ENCODE results near the gene SLC12A5. TPM values are rescaled to one million over a fixed set of nuclear protein-coding genes. Genes with fewer than 3 reads are reported as not detected.
"Not testable (repeated sequence)": the region's sequence is repeated elsewhere in the genome, so short reads cannot be mapped to it uniquely, and the experiment has no call there.

Gene SLC12A5
- total RNA-seq, 1 donor from 2014 or later, result 2.1 TPM

DNA sequence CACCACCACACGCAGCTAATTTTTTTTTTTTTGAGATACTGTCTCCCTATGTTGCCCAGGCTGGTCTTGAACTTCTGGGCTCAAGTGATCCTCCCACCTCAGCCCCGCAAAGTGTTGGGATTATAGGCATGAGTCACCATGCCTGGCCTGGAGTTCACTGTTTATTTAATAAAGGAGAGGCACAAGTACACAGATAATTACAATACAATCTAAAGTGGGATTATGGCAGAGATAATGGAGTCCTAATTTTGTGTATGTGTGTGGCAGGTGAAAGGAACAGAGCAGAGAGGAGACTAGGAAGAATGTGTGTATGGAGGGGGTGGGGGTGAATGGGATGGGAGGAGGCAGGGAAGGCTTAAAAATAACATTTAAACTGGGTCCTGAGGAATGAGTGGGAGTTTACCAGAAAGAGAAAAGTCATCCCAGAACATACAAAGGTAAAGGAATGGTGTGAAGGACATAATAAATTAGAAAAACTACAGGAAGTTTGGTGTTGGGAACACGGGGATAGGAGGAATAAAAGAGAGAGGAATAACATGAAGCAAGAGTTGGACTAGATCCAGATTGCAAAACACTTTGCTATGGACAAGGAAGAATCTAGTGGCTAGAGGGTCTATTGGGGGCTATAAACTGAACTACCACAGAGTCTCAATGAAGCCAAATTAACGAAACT lies 56.3 kb downstream of the SLC12A5 start:
- Mint-ChIP-seq H3K36me3 (ENCODE audit: low read depth) (no peaks in the 10 kb centered on the region), H3K9me3 (ENCODE audit: low read depth) (no peaks in the 10 kb centered on the region), H3K27ac (ENCODE audit: unreplicated experiment) (peak overlapping the region; percentile 29), H3K27me3 (ENCODE audit: low read depth) (no peaks in the 10 kb centered on the region), H3K4me3 (ENCODE audit: unreplicated experiment) (no peak overlapping the region), H3K4me1 (ENCODE audit: low read depth) (peaks cover 61% of the 10 kb centered on the region)
- DNase-seq (ENCODE audit: low spot score), result no peak
- TF ChIP-seq, protein P1, sequence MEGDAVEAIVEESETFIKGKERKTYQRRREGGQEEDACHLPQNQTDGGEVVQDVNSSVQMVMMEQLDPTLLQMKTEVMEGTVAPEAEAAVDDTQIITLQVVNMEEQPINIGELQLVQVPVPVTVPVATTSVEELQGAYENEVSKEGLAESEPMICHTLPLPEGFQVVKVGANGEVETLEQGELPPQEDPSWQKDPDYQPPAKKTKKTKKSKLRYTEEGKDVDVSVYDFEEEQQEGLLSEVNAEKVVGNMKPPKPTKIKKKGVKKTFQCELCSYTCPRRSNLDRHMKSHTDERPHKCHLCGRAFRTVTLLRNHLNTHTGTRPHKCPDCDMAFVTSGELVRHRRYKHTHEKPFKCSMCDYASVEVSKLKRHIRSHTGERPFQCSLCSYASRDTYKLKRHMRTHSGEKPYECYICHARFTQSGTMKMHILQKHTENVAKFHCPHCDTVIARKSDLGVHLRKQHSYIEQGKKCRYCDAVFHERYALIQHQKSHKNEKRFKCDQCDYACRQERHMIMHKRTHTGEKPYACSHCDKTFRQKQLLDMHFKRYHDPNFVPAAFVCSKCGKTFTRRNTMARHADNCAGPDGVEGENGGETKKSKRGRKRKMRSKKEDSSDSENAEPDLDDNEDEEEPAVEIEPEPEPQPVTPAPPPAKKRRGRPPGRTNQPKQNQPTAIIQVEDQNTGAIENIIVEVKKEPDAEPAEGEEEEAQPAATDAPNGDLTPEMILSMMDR (IDR thresholded peaks at IDR 0.05), result no peak

DNA sequence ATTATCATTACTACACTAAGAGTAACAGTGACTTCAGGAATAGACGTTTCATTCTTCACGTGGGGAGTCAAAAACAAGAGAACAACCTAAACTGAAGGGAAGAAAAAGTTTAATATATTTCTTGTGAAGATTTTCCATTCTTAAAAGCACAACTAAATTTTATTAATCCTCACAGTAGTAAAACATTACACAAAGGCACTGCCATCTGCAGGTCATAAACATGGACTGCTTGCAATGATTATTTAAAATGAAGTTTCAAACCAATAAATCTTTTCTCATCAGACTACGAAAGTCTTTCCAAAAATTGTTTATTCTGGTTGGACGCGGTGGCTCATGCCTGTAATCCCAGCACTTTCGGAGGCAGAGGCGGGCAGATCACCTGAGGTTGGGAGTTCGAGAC lies 58.1 kb downstream of the SLC12A5 start:
- peaks cover 60% of the 10 kb centered on the region for H3K4me1 Mint-ChIP-seq (ENCODE audit: low read depth)

DNA sequence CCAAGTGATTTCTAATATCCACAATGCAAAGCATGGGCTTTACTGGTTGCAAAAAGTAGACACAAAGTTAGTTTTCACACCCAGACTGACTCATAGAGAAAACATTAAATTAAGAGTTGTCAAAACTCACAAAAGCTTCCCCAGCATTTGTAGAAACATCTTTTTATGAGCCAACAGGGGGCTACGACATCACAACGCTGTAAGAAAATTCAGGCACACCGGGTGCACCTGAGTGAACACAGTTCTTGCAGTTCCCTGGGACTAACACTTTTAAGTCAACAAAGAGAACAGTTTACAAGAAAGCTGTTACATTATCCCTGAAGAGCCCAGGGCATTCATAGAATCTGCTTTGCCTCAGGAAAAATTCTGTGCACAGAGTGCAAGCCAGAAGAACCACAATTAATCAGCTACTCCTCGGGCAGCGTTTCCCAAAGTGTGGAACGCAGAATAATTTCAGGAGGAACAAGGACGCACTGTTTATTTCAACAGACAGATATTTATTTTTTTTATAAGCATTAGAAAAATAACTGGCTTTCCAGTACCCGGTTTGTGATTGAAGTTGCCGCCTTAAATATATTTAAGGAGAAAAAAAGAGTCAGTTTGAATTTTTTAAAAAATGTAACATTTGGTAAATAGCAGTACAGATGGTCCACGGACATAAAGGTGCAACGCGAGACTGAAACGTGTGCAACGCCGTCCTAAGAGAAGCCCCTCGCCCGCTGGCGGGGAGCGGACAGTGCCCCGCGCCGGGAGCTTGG lies 59.6 kb downstream of the SLC12A5 start:
- Mint-ChIP-seq H3K36me3 (ENCODE audit: low read depth) (no peaks in the 10 kb centered on the region), H3K9me3 (ENCODE audit: low read depth) (no peaks in the 10 kb centered on the region), H3K4me3 (ENCODE audit: unreplicated experiment) (peak overlapping the region; percentile 85), H3K27ac (ENCODE audit: unreplicated experiment) (peak overlapping the region; percentile 95), H3K27me3 (ENCODE audit: low read depth) (no peaks in the 10 kb centered on the region), H3K4me1 (ENCODE audit: low read depth) (peaks cover 56% of the 10 kb centered on the region)
- DNase-seq (ENCODE audit: low spot score), result no peak
- TF ChIP-seq, protein P1 (IDR thresholded peaks at IDR 0.05), result peak; percentile 37

More for the DNA sequence above, 58.1 kb downstream of the SLC12A5 start:
- DNase-seq (ENCODE audit: low spot score), result no peak
- peak overlapping the region; percentile 23 for H3K27ac Mint-ChIP-seq (ENCODE audit: unreplicated experiment)
- no peaks in the 10 kb centered on the region for H3K27me3 Mint-ChIP-seq (ENCODE audit: low read depth)
- no peak overlapping the region for H3K4me3 Mint-ChIP-seq (ENCODE audit: unreplicated experiment)
- no peaks in the 10 kb centered on the region for H3K36me3 Mint-ChIP-seq (ENCODE audit: low read depth)
- no peaks in the 10 kb centered on the region for H3K9me3 Mint-ChIP-seq (ENCODE audit: low read depth)
- TF ChIP-seq, protein P1 (IDR thresholded peaks at IDR 0.05), result peak; percentile 78

DNA sequence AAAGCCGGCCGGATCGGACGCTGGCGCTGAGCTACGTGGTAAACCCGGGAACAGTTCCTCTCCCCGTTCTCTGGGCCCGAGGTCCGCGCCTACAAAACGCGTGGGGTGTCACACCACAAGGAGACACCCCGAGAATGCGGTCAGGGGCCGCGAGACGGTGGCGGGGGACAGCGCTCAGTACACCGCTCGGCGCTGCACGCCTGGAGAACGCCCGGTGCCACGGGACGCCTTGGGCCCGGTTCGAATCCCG lies 60.1 kb downstream of the SLC12A5 start:
- peak overlapping the region; percentile 85 for H3K4me3 Mint-ChIP-seq (ENCODE audit: unreplicated experiment)
- no peak for DNase-seq (ENCODE audit: low spot score)
- TF ChIP-seq, protein P1 (IDR thresholded peaks at IDR 0.05), result no peak
- peak overlapping the region; percentile 95 for H3K27ac Mint-ChIP-seq (ENCODE audit: unreplicated experiment)
- H3K27me3 Mint-ChIP-seq (ENCODE audit: low read depth), result no peaks in the 10 kb centered on the region
- no peaks in the 10 kb centered on the region for H3K9me3 Mint-ChIP-seq (ENCODE audit: low read depth)
- no peaks in the 10 kb centered on the region for H3K36me3 Mint-ChIP-seq (ENCODE audit: low read depth)
- H3K4me1 Mint-ChIP-seq (ENCODE audit: low read depth), result peaks cover 54% of the 10 kb centered on the region

DNA sequence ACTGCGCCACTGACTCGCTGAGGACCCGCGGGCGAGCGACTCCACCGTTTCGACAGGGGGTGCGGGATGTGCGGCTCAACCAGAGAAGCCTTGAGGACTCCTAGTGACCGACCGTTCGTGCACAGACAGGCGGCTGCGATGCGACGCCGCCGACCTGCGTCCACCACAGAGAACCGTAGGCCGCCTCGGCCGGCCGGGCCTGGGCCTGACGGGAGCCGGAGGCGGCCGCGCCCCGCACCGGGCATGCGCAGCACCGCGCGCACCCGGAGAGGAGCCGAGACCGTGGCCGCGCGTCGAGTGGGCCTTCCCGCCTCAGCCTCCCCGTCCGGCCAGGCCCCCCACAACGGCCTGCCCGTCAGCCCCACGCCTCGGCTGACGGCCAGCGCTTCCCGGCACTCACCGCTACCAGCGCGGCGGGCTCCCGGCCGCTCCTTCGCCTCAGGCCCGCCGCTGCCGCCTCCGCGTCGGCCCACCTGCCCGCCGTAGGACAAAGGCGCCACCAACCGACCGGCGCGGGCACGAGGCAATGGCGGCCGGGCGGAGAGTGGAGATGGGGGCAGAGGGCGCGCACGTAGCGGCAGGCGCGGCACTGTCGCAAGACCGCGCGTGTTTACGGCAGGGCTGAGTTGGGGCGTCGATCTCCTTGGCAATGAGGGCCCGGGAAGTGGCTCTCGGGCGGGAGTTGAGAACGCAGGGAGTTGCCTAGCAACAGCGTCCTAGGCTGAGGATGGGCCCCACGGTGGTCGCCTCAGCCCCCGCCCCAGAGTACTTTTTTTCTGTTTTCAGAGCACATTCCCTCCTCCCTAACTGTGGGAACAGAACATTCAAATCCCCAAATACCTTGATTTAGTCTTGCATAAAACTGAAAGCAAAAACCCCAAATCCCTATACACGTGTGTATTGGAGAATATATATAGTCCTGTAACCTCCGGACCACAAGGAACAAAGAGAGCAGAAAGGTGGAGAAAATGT lies 60.7 kb downstream of the SLC12A5 start, which contains the start of gene NCOA5:
NCOA5 (minus strand) TSS at position 546 of the 972 bp plus-strand sequence. CDS start 10,538 bp downstream, outside the sequence.
- no peaks in the 10 kb centered on the region for H3K9me3 Mint-ChIP-seq (ENCODE audit: low read depth)
- peak; percentile 99 for DNase-seq (ENCODE audit: low spot score)
- no peaks in the 10 kb centered on the region for H3K36me3 Mint-ChIP-seq (ENCODE audit: low read depth)
- H3K27me3 Mint-ChIP-seq (ENCODE audit: low read depth), result no peaks in the 10 kb centered on the region
- peaks cover 48% of the 10 kb centered on the region for H3K4me1 Mint-ChIP-seq (ENCODE audit: low read depth)
- H3K4me3 Mint-ChIP-seq (ENCODE audit: unreplicated experiment), result peak within 1 kb of the TSS; percentile 85
- peak within 1 kb of the TSS; percentile 95 for H3K27ac Mint-ChIP-seq (ENCODE audit: unreplicated experiment)
- TF ChIP-seq, protein P1 (IDR thresholded peaks at IDR 0.05), result peak; percentile 68

DNA sequence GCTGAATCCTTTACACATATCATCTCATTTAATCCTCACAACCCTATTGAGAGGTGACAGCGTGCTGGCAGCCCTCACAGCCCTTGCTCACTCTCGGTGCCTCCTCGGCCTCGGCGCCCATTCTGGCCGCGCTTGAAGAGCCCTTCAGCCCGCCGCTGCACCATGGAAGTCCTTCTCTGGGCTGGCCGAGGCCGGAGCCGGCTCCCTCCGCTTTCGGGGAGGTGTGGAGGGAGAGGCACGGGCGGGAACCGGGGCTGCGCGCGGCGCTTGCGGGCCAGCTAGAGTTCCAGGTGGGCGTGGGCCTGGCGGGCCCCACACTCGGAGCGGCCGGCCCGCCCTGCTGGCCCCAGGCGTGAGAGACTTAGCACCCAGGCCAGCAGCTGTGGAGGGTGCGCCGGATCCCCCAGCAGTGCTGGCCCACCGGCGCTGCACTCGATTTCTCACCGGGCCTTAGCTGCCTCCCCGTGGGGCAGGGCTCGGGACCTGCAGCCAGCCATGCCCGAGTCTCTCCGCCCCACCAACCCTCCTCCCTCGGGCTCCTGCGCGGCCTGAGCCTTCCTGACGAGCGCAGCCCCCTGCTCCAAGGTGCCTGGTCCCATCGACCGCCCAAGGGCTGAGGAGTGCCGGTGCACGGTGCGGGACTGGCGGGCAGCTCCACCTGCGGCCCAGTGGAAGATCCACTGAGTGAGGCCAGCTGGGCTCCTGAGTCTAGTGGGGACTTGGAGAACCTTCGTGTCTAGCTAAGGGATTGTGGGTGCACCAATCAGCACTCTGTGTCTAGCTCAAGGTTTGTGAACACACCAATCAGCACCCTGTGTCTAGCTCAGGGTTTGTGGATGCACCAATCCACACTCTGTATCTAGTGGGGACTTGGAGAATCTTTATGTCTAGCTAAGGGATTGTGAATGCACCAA lies 62.9 kb downstream of the SLC12A5 start:
- peaks cover 28% of the 10 kb centered on the region for H3K4me1 Mint-ChIP-seq (ENCODE audit: low read depth)

More for the DNA sequence above, 62.9 kb downstream of the SLC12A5 start:
- not testable (repeated sequence) for H3K9me3 Mint-ChIP-seq (ENCODE audit: low read depth); H3K4me3 Mint-ChIP-seq (ENCODE audit: unreplicated experiment); DNase-seq (ENCODE audit: low spot score); H3K27me3 Mint-ChIP-seq (ENCODE audit: low read depth); H3K27ac Mint-ChIP-seq (ENCODE audit: unreplicated experiment); H3K36me3 Mint-ChIP-seq (ENCODE audit: low read depth)

Measured in chondrocyte (in vitro differentiated cells).